Measurements from ENCODE around the gene ZNF428. TPM values are rescaled to one million over a fixed set of nuclear protein-coding genes. Genes with fewer than 3 reads are reported as not detected.

Gene ZNF428
- total RNA-seq, 1 experiment from 2014 or later, result 39.6 TPM

- H3K9me2 ChIP-seq (ENCODE audit: insufficient read depth), result no peaks in the 10 kb centered on the region
- no TSS peak for BruUV-seq (replicated peaks)
- H3K36me3 ChIP-seq (ENCODE audit: control insufficient read depth in 1 of 2, insufficient read depth in 2 of 2, low read length in 2 of 2), result no peaks in the 10 kb centered on the region
- ATAC-seq (no peak), DNase-seq (ENCODE audit: low read depth, low spot score) (no peak)
- no peaks in the 10 kb centered on the region for H3K79me2 ChIP-seq (ENCODE audit: insufficient read depth, low read length)
- RAD21 ChIA-PET (ENCODE audit: low non-redundant PET in 1 of 2, low total read pairs in 2 of 2, uncharacterized antibody in 2 of 2, unreplicated experiment in 2 of 2), result no interaction called here
- H4K20me1 ChIP-seq (ENCODE audit: insufficient read depth), result no peaks in the 10 kb centered on the region
- H3K9me3 ChIP-seq (ENCODE audit: control insufficient read depth in 1 of 2, insufficient read depth in 1 of 2, low read depth in 1 of 2, low read length in 2 of 2), result no peaks in the 10 kb centered on the region
- peaks cover 6% of the 10 kb centered on the region; the same call in 1 of the 2 replicates for H3K27me3 ChIP-seq (ENCODE audit: insufficient read depth, low read length)
- POLR2A ChIA-PET, result interaction anchor here (0.6 kb wide), 1 partner anchor 34 kb away, joined by 6 read pairs; no protein-coding TSS in a partner anchor
- H3K4me2 ChIP-seq (ENCODE audit: low read length), result no peak overlapping the region
- no peak overlapping the region for H3K27ac ChIP-seq (ENCODE audit: low read depth, low read length)
- no peak overlapping the region for H3K9ac ChIP-seq (ENCODE audit: low read length)
- CTCF ChIA-PET, result no interaction called here
- peaks cover 7 to 24% of the 10 kb centered on the region in 2 experiments; a peak in 3 of 4 replicates for H3K4me1 ChIP-seq (ENCODE audit: control insufficient read depth in 1 of 2, insufficient read depth in 2 of 2, low read length in 2 of 2)
- no peak overlapping the region for H2AFZ ChIP-seq (ENCODE audit: low read depth, low read length, poor library complexity, severe bottlenecking)
- no peak overlapping the region for H3K4me3 ChIP-seq (replicated peaks in 1 of 2; ENCODE audit: low read depth in 1 of 2, low read length in 2 of 2)
- intact Hi-C loops (cut with micrococcal nuclease), result no loop called here
- TF ChIP-seq FOSL1 (IDR thresholded peaks at IDR 0.05; ENCODE audit: low read depth) (no peak), ZBTB33 (IDR thresholded peaks at IDR 0.05; ENCODE audit: extremely low read depth, insufficient replicate concordance, low read length) (no peak), ZFX (IDR thresholded peaks at IDR 0.05) (no peak), POLR2AphosphoS5 (IDR thresholded peaks at IDR 0.05; ENCODE audit: low read depth, low read length) (no peak), JUND (IDR thresholded peaks at IDR 0.05) (no peak), CEBPB (IDR thresholded peaks at IDR 0.05; ENCODE audit: low read depth) (no peak), REST (IDR thresholded peaks at IDR 0.05; ENCODE audit: low read depth) (no peak), YY1 (IDR thresholded peaks at IDR 0.05; ENCODE audit: extremely low read depth, insufficient replicate concordance, low read depth, low read length) (no peak), ELF1 (IDR thresholded peaks at IDR 0.05; ENCODE audit: borderline replicate concordance, low read depth) (no peak), POLR2A (IDR thresholded peaks at IDR 0.05; ENCODE audit: borderline replicate concordance, extremely low read depth, insufficient read depth, insufficient read length) (no peak), SIN3A (IDR thresholded peaks at IDR 0.05; ENCODE audit: low read depth) (no peak), EGR1 (IDR thresholded peaks at IDR 0.05; ENCODE audit: low read depth) (no peak), ZNF274 (IDR thresholded peaks at IDR 0.05; ENCODE audit: low read depth, low read length) (no peak), EZH2 (IDR thresholded peaks at IDR 0.05) (no peak), CTCF (IDR thresholded peaks at IDR 0.05 in 2 of 3, conservative IDR thresholded peaks at IDR 0.05 in 1 of 3; ENCODE audit: borderline replicate concordance in 1 of 3, insufficient read depth in 1 of 3, low read depth in 2 of 3, low read length in 2 of 3) (no peak), EZH2phosphoT487 (IDR thresholded peaks at IDR 0.05; ENCODE audit: borderline replicate concordance) (no peak), RAD21 (IDR thresholded peaks at IDR 0.05; ENCODE audit: low read depth) (no peak), MAX (IDR thresholded peaks at IDR 0.05) (no peak)
These were observed 14.6 kb upstream of the ZNF428 start for GRCh38 chr19:43634068-43634467.

Data from HCT116 (cell line).